GM18868 (cell line): ENCODE data around the gene COPS3.

Experiments
- ATAC-seq: cut with Tn5 transposase; IDR thresholded peaks from one replicate; pipeline ENCODE4 v1.9.1; 2021; ENCODE audit warnings: mild to moderate bottlenecking, moderate library complexity; ENCODE audit not compliant: unreplicated experiment

Gene COPS3

GRCh38 chr17:17198281-17198680 is 82.8 kb downstream of the COPS3 start:
- ATAC-seq: no peak

- no peak for ATAC-seq
These were observed 84.3 kb downstream of the COPS3 start for GRCh38 chr17:17196776-17197175.
